ENCODE measurements around the gene PPAT.

GRCh38 chr4:56462157-56462556, 26.7 kb upstream of the PPAT start:
- TF ChIP-seq CTCF (IDR thresholded peaks at IDR 0.05; ENCODE audit: insufficient read depth, low read length) (no peak), REST (IDR thresholded peaks at IDR 0.05; ENCODE audit: insufficient replicate concordance, low read depth) (no peak), GABPA (IDR thresholded peaks at IDR 0.05; ENCODE audit: low read depth) (no peak)
